Measurements from ENCODE around the gene ZBTB20.

ZBTB20 gene

GRCh38 chr3:114455432-114455831 lies 691.7 kb downstream of the ZBTB20 start:
- FAIRE-seq = no peak

GRCh38 chr3:114454551-114455251 lies 692.4 kb downstream of the ZBTB20 start:
- no peak for FAIRE-seq

- FAIRE-seq = no peak
These were observed 693.7 kb downstream of the ZBTB20 start for GRCh38 chr3:114453361-114453780.

GRCh38 chr3:114452937-114453336 lies 694.2 kb downstream of the ZBTB20 start:
- FAIRE-seq = no peak

- no peak for FAIRE-seq
These were observed 694.8 kb downstream of the ZBTB20 start for GRCh38 chr3:114452256-114452655.

GRCh38 chr3:114451561-114452018 lies 695.5 kb downstream of the ZBTB20 start:
- no peak for FAIRE-seq

- FAIRE-seq = no peak
These were observed 696.0 kb downstream of the ZBTB20 start for GRCh38 chr3:114451051-114451451.

- FAIRE-seq = no peak
These were observed 697.0 kb downstream of the ZBTB20 start for GRCh38 chr3:114450008-114450596.

GRCh38 chr3:114449271-114450007 lies 697.6 kb downstream of the ZBTB20 start:
- no peak for FAIRE-seq

- FAIRE-seq = no peak
These were observed 699.1 kb downstream of the ZBTB20 start for GRCh38 chr3:114447950-114448479.

- no peak for FAIRE-seq
These were observed 699.5 kb downstream of the ZBTB20 start for GRCh38 chr3:114447545-114447944.

- FAIRE-seq = no peak
These were observed 700.5 kb downstream of the ZBTB20 start for GRCh38 chr3:114446600-114446999.

GRCh38 chr3:114445233-114445632 lies 701.9 kb downstream of the ZBTB20 start:
- FAIRE-seq = no peak

- FAIRE-seq = no peak
These were observed 702.9 kb downstream of the ZBTB20 start for GRCh38 chr3:114444216-114444615.

GRCh38 chr3:114442246-114442645 lies 704.8 kb downstream of the ZBTB20 start:
- FAIRE-seq = no peak

- no peak for FAIRE-seq
These were observed 705.7 kb downstream of the ZBTB20 start for GRCh38 chr3:114441386-114441785.

GRCh38 chr3:114440700-114441099 lies 706.4 kb downstream of the ZBTB20 start:
- FAIRE-seq = no peak

- FAIRE-seq = no peak
These were observed 707.8 kb downstream of the ZBTB20 start for GRCh38 chr3:114439284-114439683.

- FAIRE-seq = no peak
These were observed 709.2 kb downstream of the ZBTB20 start for GRCh38 chr3:114437897-114438296.

- FAIRE-seq = no peak
These were observed 710.9 kb downstream of the ZBTB20 start for GRCh38 chr3:114436182-114436581.

GRCh38 chr3:114435386-114436115 lies 711.5 kb downstream of the ZBTB20 start:
- no peak for FAIRE-seq

GRCh38 chr3:114432310-114432709 lies 714.8 kb downstream of the ZBTB20 start:
- FAIRE-seq = no peak

- FAIRE-seq = no peak
These were observed 719.0 kb downstream of the ZBTB20 start for GRCh38 chr3:114428044-114428595.

Measured in G401.6 (cell line).